Stimulated activated effector memory CD8-positive, alpha-beta T cell treated with anti-CD3 and anti-CD28 coated beads, Interleukin-12 subunit alpha, Interleukin-12 subunit beta, amount 100 ng/mL, for 72 hours (primary cell): ENCODE data around the gene ANKS1B.

ENCODE experiments used
- ATAC-seq: fragments of 150-1000 bp; cut with Tn5 transposase; 2 replicates; pipeline ENCODE4 v1.10.0; 2021
- DNase-seq, 2 donors: peaks; one replicate each; pipeline ENCODE4 v3.0.0; 2021 to 2022; ENCODE audit warnings: low spot score in 2 of 2
- H3K27ac Mint-ChIP-seq: one replicate; pipeline ENCODE4 v1.8.0; 2022; ENCODE audit warnings: mild to moderate bottlenecking, mixed read lengths
- H3K36me3 Mint-ChIP-seq: one replicate; pipeline ENCODE4 v1.8.0; 2022; ENCODE audit warnings: mild to moderate bottlenecking, mixed read lengths
- H3K4me1 Mint-ChIP-seq: one replicate; pipeline ENCODE4 v1.8.0; 2022; ENCODE audit warnings: mixed read lengths
- H3K4me3 Mint-ChIP-seq: one replicate; pipeline ENCODE4 v1.8.0; 2022; ENCODE audit warnings: mild to moderate bottlenecking, mixed read lengths
- H3K9me3 Mint-ChIP-seq: one replicate; pipeline ENCODE4 v1.8.0; 2022; ENCODE audit warnings: mixed read lengths

The ANKS1B gene

GRCh38 chr12:99917711-99918402 is 66.9 kb downstream of the ANKS1B start:
- ATAC-seq (peak; percentile 11), DNase-seq (no peak)
- Mint-ChIP-seq H3K9me3 (no peaks in the 10 kb centered on the region), H3K4me3 (no peak overlapping the region), H3K27ac (no peak overlapping the region), H3K4me1 (no peaks in the 10 kb centered on the region), H3K36me3 (no peaks in the 10 kb centered on the region)

GRCh38 chr12:99916555-99916954 is 68.2 kb downstream of the ANKS1B start:
- DNase-seq = no peak

DNA sequence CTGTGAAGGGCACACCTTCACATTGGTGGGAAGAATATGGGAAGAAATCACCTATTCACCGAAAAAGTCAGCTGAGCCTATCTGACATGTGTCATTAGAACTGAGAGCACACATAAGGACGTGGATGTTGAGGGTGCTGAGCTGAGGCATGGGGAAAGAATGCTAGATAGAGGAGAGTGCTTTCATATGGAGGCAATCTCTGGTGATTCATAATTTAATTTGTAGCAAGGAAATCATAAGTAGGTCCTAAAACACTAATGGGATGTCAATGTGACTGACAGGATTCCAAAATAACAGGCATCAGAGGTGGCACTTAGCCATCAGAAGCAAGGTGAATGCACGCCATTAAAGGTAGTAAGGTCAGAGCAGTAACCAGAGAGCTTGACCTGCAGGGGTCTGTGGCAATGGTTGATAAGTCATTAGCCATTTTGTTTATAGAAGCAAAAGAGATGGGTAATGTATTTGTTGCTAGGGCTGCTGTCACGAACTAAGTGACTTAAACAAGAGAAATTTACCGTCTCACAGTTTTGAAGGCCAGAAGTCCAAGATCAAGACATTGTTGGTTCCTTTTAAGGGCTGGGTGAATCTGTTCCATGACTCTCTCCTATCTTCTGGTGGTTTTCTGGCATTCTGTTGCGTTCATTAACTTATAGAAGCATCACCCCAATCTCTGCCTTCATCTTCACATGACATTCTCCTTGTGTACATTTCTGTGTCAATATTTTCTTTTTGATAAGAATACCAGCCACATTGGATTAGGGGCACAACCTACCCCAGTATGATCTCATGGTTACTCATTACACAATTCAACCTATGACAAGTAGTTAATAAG is 69.3 kb downstream of the ANKS1B start:
- no peaks in the 10 kb centered on the region for H3K9me3 Mint-ChIP-seq
- no peaks in the 10 kb centered on the region for H3K36me3 Mint-ChIP-seq
- no peak overlapping the region for H3K4me3 Mint-ChIP-seq
- DNase-seq (no peak), ATAC-seq (no peak)
- no peaks in the 10 kb centered on the region for H3K4me1 Mint-ChIP-seq
- no peak overlapping the region for H3K27ac Mint-ChIP-seq

More at GRCh38 chr12:99916555-99916954, 68.2 kb downstream of the ANKS1B start:
- Mint-ChIP-seq H3K27ac (no peak overlapping the region), H3K4me3 (no peak overlapping the region), H3K9me3 (no peaks in the 10 kb centered on the region), H3K4me1 (no peaks in the 10 kb centered on the region), H3K36me3 (no peaks in the 10 kb centered on the region)
- ATAC-seq = no peak

DNA sequence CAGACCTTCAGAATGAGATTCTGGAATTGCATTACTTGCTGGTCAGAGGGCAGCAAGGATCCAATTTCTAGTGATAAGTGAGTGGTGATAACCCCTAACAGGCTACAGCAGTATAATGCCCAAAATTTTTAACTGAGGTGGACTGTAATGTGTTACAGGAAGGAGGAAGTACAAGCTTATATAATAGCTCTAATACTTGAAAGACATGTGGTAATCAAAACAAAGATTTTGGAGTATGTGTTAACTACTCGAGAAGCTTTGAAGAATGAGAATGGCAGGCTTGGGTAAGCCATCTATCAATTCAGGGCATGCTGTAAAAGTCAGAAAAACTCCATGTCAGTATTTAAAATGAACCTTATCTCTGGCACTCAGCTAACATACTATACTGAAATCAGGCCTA is 70.5 kb downstream of the ANKS1B start:
- Mint-ChIP-seq H3K4me1 (no peaks in the 10 kb centered on the region), H3K36me3 (no peaks in the 10 kb centered on the region), H3K4me3 (no peak overlapping the region), H3K27ac (no peak overlapping the region), H3K9me3 (peaks cover 4% of the 10 kb centered on the region)
- ATAC-seq (no peak), DNase-seq (no peak)

GRCh38 chr12:99911967-99912366 is 72.8 kb downstream of the ANKS1B start:
- H3K4me3 Mint-ChIP-seq = no peak overlapping the region
- DNase-seq (no peak), ATAC-seq (no peak)
- peaks cover 4% of the 10 kb centered on the region for H3K9me3 Mint-ChIP-seq
- no peaks in the 10 kb centered on the region for H3K36me3 Mint-ChIP-seq
- H3K4me1 Mint-ChIP-seq = no peaks in the 10 kb centered on the region
- H3K27ac Mint-ChIP-seq = no peak overlapping the region

- DNase-seq = no peak
- Mint-ChIP-seq H3K9me3 (peaks cover 4% of the 10 kb centered on the region), H3K4me3 (no peak overlapping the region), H3K36me3 (no peaks in the 10 kb centered on the region), H3K27ac (no peak overlapping the region), H3K4me1 (no peaks in the 10 kb centered on the region)
- no peak for ATAC-seq
Observed at GRCh38 chr12:99911081-99911480, 73.7 kb downstream of the ANKS1B start.

DNA sequence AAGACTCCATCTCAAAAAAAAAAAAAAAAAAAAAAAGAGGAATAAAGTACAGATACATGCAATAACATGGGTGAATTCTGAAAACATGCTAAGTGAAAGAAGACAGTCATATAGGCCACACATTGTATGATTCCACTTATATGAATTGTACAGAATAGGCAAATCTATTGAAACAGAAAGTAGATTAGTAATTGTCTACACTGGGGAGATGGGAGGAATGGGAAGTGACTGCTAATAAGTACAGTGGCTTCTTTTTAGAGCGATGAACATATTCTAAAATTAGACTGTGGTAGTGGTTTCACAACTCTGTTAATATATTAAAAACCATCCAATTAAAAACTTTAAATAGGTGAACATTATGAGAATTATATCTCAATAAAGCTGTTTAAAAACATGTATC is 74.4 kb downstream of the ANKS1B start:
- no peak for DNase-seq
- Mint-ChIP-seq H3K4me1 (no peaks in the 10 kb centered on the region), H3K4me3 (no peak overlapping the region), H3K9me3 (peaks cover 4% of the 10 kb centered on the region), H3K36me3 (no peaks in the 10 kb centered on the region), H3K27ac (no peak overlapping the region)
- ATAC-seq = no peak

- no peak overlapping the region for H3K4me3 Mint-ChIP-seq
Observed at GRCh38 chr12:99906786-99907579, 77.8 kb downstream of the ANKS1B start.

DNA sequence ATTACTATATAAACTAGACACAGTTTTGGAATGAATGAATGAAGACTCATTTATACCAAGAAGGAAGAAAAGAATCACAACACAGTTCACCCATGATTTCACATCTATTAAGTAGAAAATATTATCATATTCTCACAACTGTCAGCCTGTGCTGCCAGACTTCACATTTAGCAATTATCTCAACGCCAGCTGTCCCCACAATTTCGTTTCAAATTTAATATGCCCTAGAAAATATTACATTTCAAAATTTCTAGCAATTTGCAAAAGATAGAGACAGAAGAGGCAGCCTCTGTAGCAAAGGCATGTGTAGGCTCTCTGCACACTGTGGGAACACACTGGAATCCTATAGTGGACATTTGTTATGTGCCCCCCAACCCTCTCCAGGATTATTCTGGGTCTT is 83.6 kb downstream of the ANKS1B start:
- no peak for DNase-seq
- Mint-ChIP-seq H3K9me3 (peaks cover 8% of the 10 kb centered on the region), H3K36me3 (no peaks in the 10 kb centered on the region), H3K4me3 (no peak overlapping the region), H3K27ac (no peak overlapping the region), H3K4me1 (no peaks in the 10 kb centered on the region)
- ATAC-seq = no peak

More at GRCh38 chr12:99906786-99907579, 77.8 kb downstream of the ANKS1B start:
- Mint-ChIP-seq H3K9me3 (peaks cover 9% of the 10 kb centered on the region), H3K4me1 (no peaks in the 10 kb centered on the region), H3K27ac (no peak overlapping the region), H3K36me3 (no peaks in the 10 kb centered on the region)
- DNase-seq (no peak), ATAC-seq (no peak)

GRCh38 chr12:99898645-99899044 is 86.1 kb downstream of the ANKS1B start:
- Mint-ChIP-seq H3K4me1 (no peaks in the 10 kb centered on the region), H3K27ac (no peak overlapping the region), H3K9me3 (peaks cover 12% of the 10 kb centered on the region), H3K4me3 (no peak overlapping the region), H3K36me3 (no peaks in the 10 kb centered on the region)
- DNase-seq (no peak), ATAC-seq (no peak)

DNA sequence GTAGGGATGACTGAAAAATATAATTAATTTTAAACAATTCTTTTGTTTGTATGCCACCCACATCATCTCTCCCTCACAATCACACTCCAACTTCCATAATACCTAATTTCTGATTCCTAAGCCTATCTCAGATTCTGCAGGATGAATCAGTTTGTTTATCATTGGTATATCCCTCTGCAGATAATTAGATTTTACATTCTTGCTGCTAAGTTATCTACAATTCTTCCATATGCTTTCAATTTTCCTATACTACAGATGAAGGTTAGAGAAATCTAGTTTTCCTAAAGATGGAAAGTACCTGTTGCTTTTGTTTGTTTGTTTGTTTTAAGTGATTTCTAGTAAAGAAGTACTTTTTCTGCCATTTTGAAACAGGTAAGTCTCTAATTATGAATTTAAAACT is 105.3 kb downstream of the ANKS1B start:
- ATAC-seq (no peak), DNase-seq (no peak)
- H3K4me3 Mint-ChIP-seq = no peak overlapping the region
- H3K9me3 Mint-ChIP-seq = peaks cover 5% of the 10 kb centered on the region
- no peaks in the 10 kb centered on the region for H3K4me1 Mint-ChIP-seq
- no peak overlapping the region for H3K27ac Mint-ChIP-seq
- no peaks in the 10 kb centered on the region for H3K36me3 Mint-ChIP-seq

- no peak for DNase-seq
- Mint-ChIP-seq H3K4me3 (no peak overlapping the region), H3K4me1 (no peaks in the 10 kb centered on the region), H3K27ac (no peak overlapping the region), H3K9me3 (peaks cover 5% of the 10 kb centered on the region), H3K36me3 (no peaks in the 10 kb centered on the region)
- no peak for ATAC-seq
Observed at GRCh38 chr12:99875081-99875480, 109.7 kb downstream of the ANKS1B start.

- Mint-ChIP-seq H3K4me1 (no peaks in the 10 kb centered on the region), H3K36me3 (no peaks in the 10 kb centered on the region), H3K9me3 (peaks cover 5% of the 10 kb centered on the region), H3K27ac (no peak overlapping the region), H3K4me3 (no peak overlapping the region)
- no peak for DNase-seq
- no peak for ATAC-seq
Observed at GRCh38 chr12:99870085-99870484, 114.7 kb downstream of the ANKS1B start.

DNA sequence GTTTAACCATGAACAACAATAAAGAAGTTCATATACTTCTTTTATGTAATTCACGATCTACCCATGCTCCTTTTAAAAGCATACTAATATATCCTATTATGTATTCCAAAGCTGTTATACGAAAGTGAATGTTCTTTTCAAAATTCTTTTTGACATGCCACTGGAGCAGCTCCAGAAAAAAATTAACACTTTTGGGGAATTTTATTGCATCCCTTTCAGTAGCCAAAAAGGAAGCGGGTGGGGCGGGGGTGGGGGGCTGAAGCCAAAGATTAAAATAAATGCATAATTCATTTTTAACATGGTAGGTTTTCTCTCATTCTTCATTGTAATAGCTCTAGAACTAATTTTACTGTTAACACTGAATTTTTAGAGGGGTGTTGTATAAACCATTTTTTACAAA is 123.0 kb downstream of the ANKS1B start:
- Mint-ChIP-seq H3K4me1 (no peaks in the 10 kb centered on the region), H3K4me3 (no peak overlapping the region), H3K9me3 (peaks cover 5% of the 10 kb centered on the region), H3K36me3 (no peaks in the 10 kb centered on the region), H3K27ac (no peak overlapping the region)
- DNase-seq (no peak), ATAC-seq (no peak)

DNA sequence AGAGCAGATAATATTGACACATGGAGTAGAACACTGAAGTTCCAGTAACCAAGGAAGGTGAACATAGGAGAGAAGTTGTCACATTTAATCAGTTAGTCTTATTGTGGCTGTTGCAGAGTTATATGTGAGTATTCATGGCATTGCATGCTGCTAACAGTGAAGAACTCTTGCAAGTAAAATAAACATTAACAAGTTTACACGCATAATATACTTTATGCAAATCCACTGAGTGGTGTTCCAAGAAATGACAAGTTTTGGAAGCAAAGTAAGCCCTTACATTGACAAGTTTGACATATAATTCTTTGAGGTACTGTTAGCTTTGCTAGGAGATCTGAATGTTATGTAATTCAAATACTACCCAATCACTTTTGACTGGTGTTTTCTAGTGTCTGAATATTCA is 125.6 kb downstream of the ANKS1B start:
- Mint-ChIP-seq H3K9me3 (peaks cover 6% of the 10 kb centered on the region), H3K4me1 (no peaks in the 10 kb centered on the region), H3K36me3 (no peaks in the 10 kb centered on the region), H3K27ac (no peak overlapping the region), H3K4me3 (no peak overlapping the region)
- no peak for DNase-seq
- no peak for ATAC-seq
